NCI-H510A treated with DMSO at 0.1 percent for 48 hours (cell line): ENCODE results near the gene CDPF1.
"Not testable (repeated sequence)": the region's sequence is repeated elsewhere in the genome, so short reads cannot be mapped to it uniquely, and the experiment has no call there.

ENCODE experiments used
- DNase-seq: peaks from one replicate; lab custom pipeline; 2025; lab: John Stamatoyannopoulos, UW

Gene CDPF1

GRCh38 chr22:46224898-46225290 is 25.2 kb downstream of the CDPF1 start:
- DNase-seq, result no peak

- DNase-seq, result no peak
These were observed 25.8 kb downstream of the CDPF1 start for GRCh38 chr22:46224044-46224897.

GRCh38 chr22:46220921-46221320 is 29.2 kb downstream of the CDPF1 start:
- DNase-seq, result no peak

GRCh38 chr22:46219636-46220035 is 30.5 kb downstream of the CDPF1 start:
- DNase-seq, result peak; percentile 32

- no peak for DNase-seq
These were observed 35.5 kb downstream of the CDPF1 start for GRCh38 chr22:46214616-46215015.

GRCh38 chr22:46214149-46214548 is 35.9 kb downstream of the CDPF1 start:
- no peak for DNase-seq

GRCh38 chr22:46213052-46213451 is 37.0 kb downstream of the CDPF1 start:
- no peak for DNase-seq

GRCh38 chr22:46212195-46212594 is 37.9 kb downstream of the CDPF1 start:
- no peak for DNase-seq

- no peak for DNase-seq
These were observed 40.8 kb downstream of the CDPF1 start for GRCh38 chr22:46209262-46209661.

GRCh38 chr22:46203601-46203980 is 46.5 kb downstream of the CDPF1 start:
- no peak for DNase-seq

GRCh38 chr22:46202897-46203600 is 47.0 kb downstream of the CDPF1 start:
- no peak for DNase-seq

GRCh38 chr22:46201059-46201757 is 48.9 kb downstream of the CDPF1 start:
- no peak for DNase-seq

GRCh38 chr22:46198806-46199205 is 51.3 kb downstream of the CDPF1 start:
- not testable (repeated sequence) for DNase-seq

- DNase-seq, result no peak
These were observed 51.8 kb downstream of the CDPF1 start for GRCh38 chr22:46198274-46198673.

- DNase-seq, result no peak
These were observed 53.8 kb downstream of the CDPF1 start for GRCh38 chr22:46196278-46196677.

GRCh38 chr22:46195487-46196165 is 54.5 kb downstream of the CDPF1 start:
- DNase-seq, result no peak
